Activated CD8-positive, alpha-beta T cell treated with anti-CD3 and anti-CD28 coated beads for 36 hours (primary cell): Measurements from ENCODE around the gene RBM24. TPM values are rescaled to one million over a fixed set of nuclear protein-coding genes. Genes with fewer than 3 reads are reported as not detected.
"Not testable (repeated sequence)": the region's sequence is repeated elsewhere in the genome, so short reads cannot be mapped to it uniquely, and the experiment has no call there.

Experiments
- ATAC-seq: fragments of 200-7000 bp; cut with Tn5 transposase; one replicate; pipeline ENCODE4 v1.10.0; 2021; ENCODE audit warnings: mild to moderate bottlenecking, moderate library complexity
- CTCF ChIA-PET: fragments of 350-600 bp; sonication (Branson Sonifier 250); formaldehyde crosslinking; loops from one replicate; lab custom pipeline; 2021; ENCODE audit warnings: antibody characterized with exemption; lab: Charles Lee
- POLR2A ChIA-PET: fragments of 350-600 bp; sonication (Branson Sonifier 250); formaldehyde crosslinking; loops from one replicate; lab custom pipeline; 2021; ENCODE audit warnings: antibody characterized with exemption; lab: Charles Lee
- DNase-seq: peaks from one replicate; pipeline ENCODE4 v3.0.0-alpha.2; 2020
- H3K27ac Mint-ChIP-seq: one replicate; pipeline ENCODE4 v1.8.0; 2021; ENCODE audit warnings: mild to moderate bottlenecking, mixed read lengths
- H3K27me3 Mint-ChIP-seq: one replicate; pipeline ENCODE4 v1.8.0; 2021; ENCODE audit warnings: mixed read lengths
- H3K36me3 Mint-ChIP-seq: one replicate; pipeline ENCODE4 v1.8.0; 2021; ENCODE audit warnings: low read depth, mixed read lengths
- H3K4me1 Mint-ChIP-seq: one replicate; pipeline ENCODE4 v1.8.0; 2021; ENCODE audit warnings: low read depth, mixed read lengths
- H3K4me3 Mint-ChIP-seq: one replicate; pipeline ENCODE4 v1.8.0; 2021; ENCODE audit warnings: mild to moderate bottlenecking, moderate library complexity, mixed read lengths
- H3K9me3 Mint-ChIP-seq: one replicate; pipeline ENCODE4 v1.8.0; 2021; ENCODE audit warnings: mixed read lengths
- CTCF ChIP-seq: fragments of 200-600 bp; IDR thresholded peaks from one replicate; pipeline ENCODE4 v1.8.0; 2022; ENCODE audit warnings: antibody characterized with exemption, mild to moderate bottlenecking
- intact Hi-C: fragments of 100-400 bp; cut with micrococcal nuclease; formaldehyde crosslinking; loops from one replicate; pipeline ENCODE4 v1.10.0; 2022
- total RNA-seq, 2 experiments: library from RNA; stranded (reverse); gene quantifications; one replicate each; pipeline ENCODE4 v1.2.3, GENCODE V29; 2021

Gene RBM24
- total RNA-seq, 2 experiments from 2014 or later: not detected

- DNase-seq (no peak), ATAC-seq (no peak)
- Mint-ChIP-seq H3K9me3 (no peaks in the 10 kb centered on the region), H3K27me3 (peaks cover 11% of the 10 kb centered on the region), H3K4me1 (no peaks in the 10 kb centered on the region), H3K4me3 (no peak overlapping the region), H3K27ac (no peak overlapping the region), H3K36me3 (no peaks in the 10 kb centered on the region)
- POLR2A ChIA-PET: no interaction called here
- CTCF ChIA-PET: no interaction called here
- no peak for TF ChIP-seq CTCF
- intact Hi-C loops: no loop called here
Measured at GRCh38 chr6:17300637-17301036, 19.5 kb downstream of the RBM24 start.

- CTCF ChIA-PET: no interaction called here
- no peak for DNase-seq
- intact Hi-C loops: no loop called here
- no peak for ATAC-seq
- H3K4me1 Mint-ChIP-seq: no peaks in the 10 kb centered on the region
- POLR2A ChIA-PET: no interaction called here
- TF ChIP-seq CTCF: no peak
- no peak overlapping the region for H3K27ac Mint-ChIP-seq
- H3K4me3 Mint-ChIP-seq: no peak overlapping the region
- H3K36me3 Mint-ChIP-seq: no peaks in the 10 kb centered on the region
- peaks cover 4% of the 10 kb centered on the region for H3K27me3 Mint-ChIP-seq
- H3K9me3 Mint-ChIP-seq: no peaks in the 10 kb centered on the region
Measured at GRCh38 chr6:17303444-17303843, 22.3 kb downstream of the RBM24 start.

- Mint-ChIP-seq H3K4me1 (no peaks in the 10 kb centered on the region), H3K36me3 (no peaks in the 10 kb centered on the region), H3K27me3 (peaks cover 2% of the 10 kb centered on the region), H3K4me3 (no peak overlapping the region), H3K9me3 (no peaks in the 10 kb centered on the region), H3K27ac (no peak overlapping the region)
- intact Hi-C loops: no loop called here
- no peak for ATAC-seq
- POLR2A ChIA-PET: no interaction called here
- no peak for DNase-seq
- CTCF ChIA-PET: no interaction called here
- TF ChIP-seq CTCF: no peak
Measured at GRCh38 chr6:17305219-17306001, 24.2 kb downstream of the RBM24 start.

GRCh38 chr6:17311595-17312311, 30.6 kb downstream of the RBM24 start:
- Mint-ChIP-seq H3K27me3 (no peaks in the 10 kb centered on the region), H3K27ac (no peak overlapping the region), H3K4me3 (no peak overlapping the region), H3K9me3 (no peaks in the 10 kb centered on the region), H3K4me1 (no peaks in the 10 kb centered on the region), H3K36me3 (no peaks in the 10 kb centered on the region)
- POLR2A ChIA-PET: no interaction called here
- TF ChIP-seq CTCF: no peak
- intact Hi-C loops: no loop called here
- CTCF ChIA-PET: no interaction called here
- ATAC-seq (no peak), DNase-seq (no peak)

- H3K4me1 Mint-ChIP-seq, H3K9me3 Mint-ChIP-seq, intact Hi-C loops, H3K27ac Mint-ChIP-seq, ATAC-seq, CTCF ChIA-PET, H3K36me3 Mint-ChIP-seq, POLR2A ChIA-PET, DNase-seq, H3K27me3 Mint-ChIP-seq, H3K4me3 Mint-ChIP-seq: not testable (repeated sequence)
Measured at GRCh38 chr6:17313238-17313637, 32.1 kb downstream of the RBM24 start.
